ENCODE results near the gene OR3A3.

DNA sequence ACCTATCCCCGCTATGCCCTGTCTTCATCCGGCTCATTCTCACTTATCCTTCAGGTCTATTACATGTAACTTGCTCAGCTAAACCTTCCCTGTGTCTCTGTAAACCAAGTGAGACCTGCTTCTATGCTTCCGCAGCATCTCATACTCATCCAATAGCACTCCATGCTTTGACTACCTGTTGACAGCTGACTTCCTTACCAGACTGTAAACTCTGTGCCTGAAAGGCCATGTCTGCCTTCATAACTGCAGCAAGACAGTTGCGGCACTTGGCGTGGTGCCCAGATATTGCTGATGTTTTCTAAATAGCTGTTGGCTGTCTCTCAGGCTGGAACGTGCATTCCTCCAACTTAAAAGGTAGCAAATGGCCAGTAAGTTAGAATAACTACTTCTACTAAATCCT is 11.1 kb upstream of the OR3A3 start:
- TF ChIP-seq, protein P1, sequence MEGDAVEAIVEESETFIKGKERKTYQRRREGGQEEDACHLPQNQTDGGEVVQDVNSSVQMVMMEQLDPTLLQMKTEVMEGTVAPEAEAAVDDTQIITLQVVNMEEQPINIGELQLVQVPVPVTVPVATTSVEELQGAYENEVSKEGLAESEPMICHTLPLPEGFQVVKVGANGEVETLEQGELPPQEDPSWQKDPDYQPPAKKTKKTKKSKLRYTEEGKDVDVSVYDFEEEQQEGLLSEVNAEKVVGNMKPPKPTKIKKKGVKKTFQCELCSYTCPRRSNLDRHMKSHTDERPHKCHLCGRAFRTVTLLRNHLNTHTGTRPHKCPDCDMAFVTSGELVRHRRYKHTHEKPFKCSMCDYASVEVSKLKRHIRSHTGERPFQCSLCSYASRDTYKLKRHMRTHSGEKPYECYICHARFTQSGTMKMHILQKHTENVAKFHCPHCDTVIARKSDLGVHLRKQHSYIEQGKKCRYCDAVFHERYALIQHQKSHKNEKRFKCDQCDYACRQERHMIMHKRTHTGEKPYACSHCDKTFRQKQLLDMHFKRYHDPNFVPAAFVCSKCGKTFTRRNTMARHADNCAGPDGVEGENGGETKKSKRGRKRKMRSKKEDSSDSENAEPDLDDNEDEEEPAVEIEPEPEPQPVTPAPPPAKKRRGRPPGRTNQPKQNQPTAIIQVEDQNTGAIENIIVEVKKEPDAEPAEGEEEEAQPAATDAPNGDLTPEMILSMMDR (conservative IDR thresholded peaks at IDR 0.05; ENCODE audit: low read depth in 2 of 2) = no peak
- TF ChIP-seq EZH2 (IDR thresholded peaks at IDR 0.05; ENCODE audit: low read depth, unreplicated experiment) = no peak
- TF ChIP-seq, protein P2, sequence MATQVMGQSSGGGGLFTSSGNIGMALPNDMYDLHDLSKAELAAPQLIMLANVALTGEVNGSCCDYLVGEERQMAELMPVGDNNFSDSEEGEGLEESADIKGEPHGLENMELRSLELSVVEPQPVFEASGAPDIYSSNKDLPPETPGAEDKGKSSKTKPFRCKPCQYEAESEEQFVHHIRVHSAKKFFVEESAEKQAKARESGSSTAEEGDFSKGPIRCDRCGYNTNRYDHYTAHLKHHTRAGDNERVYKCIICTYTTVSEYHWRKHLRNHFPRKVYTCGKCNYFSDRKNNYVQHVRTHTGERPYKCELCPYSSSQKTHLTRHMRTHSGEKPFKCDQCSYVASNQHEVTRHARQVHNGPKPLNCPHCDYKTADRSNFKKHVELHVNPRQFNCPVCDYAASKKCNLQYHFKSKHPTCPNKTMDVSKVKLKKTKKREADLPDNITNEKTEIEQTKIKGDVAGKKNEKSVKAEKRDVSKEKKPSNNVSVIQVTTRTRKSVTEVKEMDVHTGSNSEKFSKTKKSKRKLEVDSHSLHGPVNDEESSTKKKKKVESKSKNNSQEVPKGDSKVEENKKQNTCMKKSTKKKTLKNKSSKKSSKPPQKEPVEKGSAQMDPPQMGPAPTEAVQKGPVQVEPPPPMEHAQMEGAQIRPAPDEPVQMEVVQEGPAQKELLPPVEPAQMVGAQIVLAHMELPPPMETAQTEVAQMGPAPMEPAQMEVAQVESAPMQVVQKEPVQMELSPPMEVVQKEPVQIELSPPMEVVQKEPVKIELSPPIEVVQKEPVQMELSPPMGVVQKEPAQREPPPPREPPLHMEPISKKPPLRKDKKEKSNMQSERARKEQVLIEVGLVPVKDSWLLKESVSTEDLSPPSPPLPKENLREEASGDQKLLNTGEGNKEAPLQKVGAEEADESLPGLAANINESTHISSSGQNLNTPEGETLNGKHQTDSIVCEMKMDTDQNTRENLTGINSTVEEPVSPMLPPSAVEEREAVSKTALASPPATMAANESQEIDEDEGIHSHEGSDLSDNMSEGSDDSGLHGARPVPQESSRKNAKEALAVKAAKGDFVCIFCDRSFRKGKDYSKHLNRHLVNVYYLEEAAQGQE (IDR thresholded peaks at IDR 0.05; ENCODE audit: unreplicated experiment) = no peak
- TF ChIP-seq EZH2phosphoT487 (IDR thresholded peaks at IDR 0.05; ENCODE audit: unreplicated experiment) = no peak
- TF ChIP-seq POLR2AphosphoS5 (IDR thresholded peaks at IDR 0.05; ENCODE audit: low read depth) = no peak
- no peak for TF ChIP-seq CREB1 (CRISPR knock-in tag; IDR thresholded peaks at IDR 0.05; ENCODE audit: low read depth)
- TF ChIP-seq, protein P3, sequence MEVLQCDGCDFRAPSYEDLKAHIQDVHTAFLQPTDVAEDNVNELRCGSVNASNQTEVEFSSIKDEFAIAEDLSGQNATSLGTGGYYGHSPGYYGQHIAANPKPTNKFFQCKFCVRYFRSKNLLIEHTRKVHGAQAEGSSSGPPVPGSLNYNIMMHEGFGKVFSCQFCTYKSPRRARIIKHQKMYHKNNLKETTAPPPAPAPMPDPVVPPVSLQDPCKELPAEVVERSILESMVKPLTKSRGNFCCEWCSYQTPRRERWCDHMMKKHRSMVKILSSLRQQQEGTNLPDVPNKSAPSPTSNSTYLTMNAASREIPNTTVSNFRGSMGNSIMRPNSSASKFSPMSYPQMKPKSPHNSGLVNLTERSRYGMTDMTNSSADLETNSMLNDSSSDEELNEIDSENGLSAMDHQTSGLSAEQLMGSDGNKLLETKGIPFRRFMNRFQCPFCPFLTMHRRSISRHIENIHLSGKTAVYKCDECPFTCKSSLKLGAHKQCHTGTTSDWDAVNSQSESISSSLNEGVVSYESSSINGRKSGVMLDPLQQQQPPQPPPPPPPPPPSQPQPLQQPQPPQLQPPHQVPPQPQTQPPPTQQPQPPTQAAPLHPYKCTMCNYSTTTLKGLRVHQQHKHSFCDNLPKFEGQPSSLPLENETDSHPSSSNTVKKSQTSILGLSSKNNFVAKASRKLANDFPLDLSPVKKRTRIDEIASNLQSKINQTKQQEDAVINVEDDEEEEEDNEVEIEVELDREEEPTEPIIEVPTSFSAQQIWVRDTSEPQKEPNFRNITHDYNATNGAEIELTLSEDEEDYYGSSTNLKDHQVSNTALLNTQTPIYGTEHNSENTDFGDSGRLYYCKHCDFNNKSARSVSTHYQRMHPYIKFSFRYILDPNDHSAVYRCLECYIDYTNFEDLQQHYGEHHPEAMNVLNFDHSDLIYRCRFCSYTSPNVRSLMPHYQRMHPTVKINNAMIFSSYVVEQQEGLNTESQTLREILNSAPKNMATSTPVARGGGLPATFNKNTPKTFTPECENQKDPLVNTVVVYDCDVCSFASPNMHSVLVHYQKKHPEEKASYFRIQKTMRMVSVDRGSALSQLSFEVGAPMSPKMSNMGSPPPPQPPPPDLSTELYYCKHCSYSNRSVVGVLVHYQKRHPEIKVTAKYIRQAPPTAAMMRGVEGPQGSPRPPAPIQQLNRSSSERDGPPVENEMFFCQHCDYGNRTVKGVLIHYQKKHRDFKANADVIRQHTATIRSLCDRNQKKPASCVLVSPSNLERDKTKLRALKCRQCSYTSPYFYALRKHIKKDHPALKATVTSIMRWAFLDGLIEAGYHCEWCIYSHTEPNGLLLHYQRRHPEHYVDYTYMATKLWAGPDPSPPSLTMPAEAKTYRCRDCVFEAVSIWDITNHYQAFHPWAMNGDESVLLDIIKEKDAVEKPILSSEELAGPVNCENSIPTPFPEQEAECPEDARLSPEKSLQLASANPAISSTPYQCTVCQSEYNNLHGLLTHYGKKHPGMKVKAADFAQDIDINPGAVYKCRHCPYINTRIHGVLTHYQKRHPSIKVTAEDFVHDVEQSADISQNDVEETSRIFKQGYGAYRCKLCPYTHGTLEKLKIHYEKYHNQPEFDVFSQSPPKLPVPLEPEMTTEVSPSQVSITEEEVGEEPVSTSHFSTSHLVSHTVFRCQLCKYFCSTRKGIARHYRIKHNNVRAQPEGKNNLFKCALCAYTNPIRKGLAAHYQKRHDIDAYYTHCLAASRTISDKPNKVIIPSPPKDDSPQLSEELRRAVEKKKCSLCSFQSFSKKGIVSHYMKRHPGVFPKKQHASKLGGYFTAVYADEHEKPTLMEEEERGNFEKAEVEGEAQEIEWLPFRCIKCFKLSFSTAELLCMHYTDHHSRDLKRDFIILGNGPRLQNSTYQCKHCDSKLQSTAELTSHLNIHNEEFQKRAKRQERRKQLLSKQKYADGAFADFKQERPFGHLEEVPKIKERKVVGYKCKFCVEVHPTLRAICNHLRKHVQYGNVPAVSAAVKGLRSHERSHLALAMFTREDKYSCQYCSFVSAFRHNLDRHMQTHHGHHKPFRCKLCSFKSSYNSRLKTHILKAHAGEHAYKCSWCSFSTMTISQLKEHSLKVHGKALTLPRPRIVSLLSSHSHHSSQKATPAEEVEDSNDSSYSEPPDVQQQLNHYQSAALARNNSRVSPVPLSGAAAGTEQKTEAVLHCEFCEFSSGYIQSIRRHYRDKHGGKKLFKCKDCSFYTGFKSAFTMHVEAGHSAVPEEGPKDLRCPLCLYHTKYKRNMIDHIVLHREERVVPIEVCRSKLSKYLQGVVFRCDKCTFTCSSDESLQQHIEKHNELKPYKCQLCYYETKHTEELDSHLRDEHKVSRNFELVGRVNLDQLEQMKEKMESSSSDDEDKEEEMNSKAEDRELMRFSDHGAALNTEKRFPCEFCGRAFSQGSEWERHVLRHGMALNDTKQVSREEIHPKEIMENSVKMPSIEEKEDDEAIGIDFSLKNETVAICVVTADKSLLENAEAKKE (CRISPR knock-in tag; IDR thresholded peaks at IDR 0.05) = no peak
- TF ChIP-seq ZNF114 (CRISPR knock-in tag; IDR thresholded peaks at IDR 0.05) = no peak
- TF ChIP-seq, protein P4, sequence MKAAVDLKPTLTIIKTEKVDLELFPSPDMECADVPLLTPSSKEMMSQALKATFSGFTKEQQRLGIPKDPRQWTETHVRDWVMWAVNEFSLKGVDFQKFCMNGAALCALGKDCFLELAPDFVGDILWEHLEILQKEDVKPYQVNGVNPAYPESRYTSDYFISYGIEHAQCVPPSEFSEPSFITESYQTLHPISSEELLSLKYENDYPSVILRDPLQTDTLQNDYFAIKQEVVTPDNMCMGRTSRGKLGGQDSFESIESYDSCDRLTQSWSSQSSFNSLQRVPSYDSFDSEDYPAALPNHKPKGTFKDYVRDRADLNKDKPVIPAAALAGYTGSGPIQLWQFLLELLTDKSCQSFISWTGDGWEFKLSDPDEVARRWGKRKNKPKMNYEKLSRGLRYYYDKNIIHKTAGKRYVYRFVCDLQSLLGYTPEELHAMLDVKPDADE (IDR thresholded peaks at IDR 0.05) = no peak
- no peak for TF ChIP-seq NANOG (IDR thresholded peaks at IDR 0.05; ENCODE audit: borderline replicate concordance)
- TF ChIP-seq JUNB (IDR thresholded peaks at IDR 0.05; ENCODE audit: unreplicated experiment) = no peak
- TF ChIP-seq ZNF331 (CRISPR knock-in tag; IDR thresholded peaks at IDR 0.05; ENCODE audit: low read depth) = no peak

All from GM23338 (cell line).